HG03460 (cell line): Measurements from ENCODE around the gene PVALEF.

Experiments used
- ATAC-seq: cut with Tn5 transposase; IDR thresholded peaks from one replicate; pipeline ENCODE4 v1.9.1; 2021; ENCODE audit not compliant: unreplicated experiment

The PVALEF gene

DNA sequence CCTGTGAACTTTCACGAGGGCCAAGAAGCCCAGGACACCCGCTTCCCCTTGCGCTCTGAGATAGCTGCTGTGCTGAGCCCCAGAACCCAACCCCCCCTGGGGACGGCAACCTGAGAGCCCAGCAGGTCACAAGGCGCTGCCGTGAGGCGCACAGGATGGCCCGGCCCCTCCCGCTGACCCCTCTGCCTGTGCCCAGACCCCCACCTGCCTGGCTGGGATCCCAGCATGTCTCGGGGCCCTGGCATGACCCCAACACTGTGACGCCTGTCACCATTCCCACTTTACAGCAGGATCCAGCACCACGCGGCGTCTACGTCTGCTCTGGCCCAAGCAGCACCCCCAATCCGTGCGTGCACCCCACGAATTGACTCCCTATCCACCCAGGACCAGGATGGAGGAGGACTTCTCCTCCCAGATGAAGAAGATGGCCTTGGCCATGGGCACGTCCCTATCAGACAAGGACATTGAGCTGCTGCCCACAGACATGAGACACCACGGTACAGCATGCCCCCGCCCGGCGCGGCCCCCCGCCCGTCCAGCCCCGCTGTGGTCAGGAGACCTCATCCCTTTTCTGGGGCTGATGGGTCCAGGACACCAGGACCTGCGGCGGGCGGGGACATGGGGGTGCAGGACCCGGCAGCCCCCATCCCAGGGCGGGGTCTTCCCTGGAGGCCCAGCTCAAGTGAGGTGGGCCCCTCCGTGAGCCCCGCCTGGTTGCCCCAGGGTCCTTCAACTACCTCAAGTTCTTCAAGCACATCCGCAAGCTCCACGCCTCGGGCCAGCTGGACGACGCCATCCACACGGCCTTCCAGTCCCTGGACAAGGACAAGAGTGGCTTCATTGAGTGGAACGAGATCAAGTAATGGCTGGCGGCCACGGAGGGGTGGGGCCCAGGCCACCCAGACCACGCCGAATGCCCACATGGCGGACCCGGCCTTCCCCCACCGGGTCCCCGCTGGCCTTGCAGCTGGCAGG, 15.8 kb downstream of the PVALEF start:
- no peak for ATAC-seq

DNA sequence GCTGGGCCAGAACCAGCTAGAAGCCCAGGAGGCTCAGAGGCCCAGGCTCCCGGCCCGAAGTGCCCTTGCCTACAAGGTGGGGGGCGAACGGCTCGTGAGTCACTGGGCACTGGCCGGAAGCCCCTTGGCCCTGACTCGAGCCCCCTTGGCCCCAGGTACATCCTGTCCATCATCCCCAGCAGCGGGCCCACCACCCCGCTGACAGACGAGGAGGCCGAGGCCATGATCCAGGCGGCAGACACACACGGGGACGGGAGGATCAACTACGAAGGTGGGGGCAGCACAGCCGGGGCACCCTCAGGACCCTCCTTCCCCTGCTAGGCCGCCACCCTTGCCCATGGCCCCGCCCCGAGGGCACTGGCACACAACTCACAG, 16.5 kb downstream of the PVALEF start:
- no peak for ATAC-seq

DNA sequence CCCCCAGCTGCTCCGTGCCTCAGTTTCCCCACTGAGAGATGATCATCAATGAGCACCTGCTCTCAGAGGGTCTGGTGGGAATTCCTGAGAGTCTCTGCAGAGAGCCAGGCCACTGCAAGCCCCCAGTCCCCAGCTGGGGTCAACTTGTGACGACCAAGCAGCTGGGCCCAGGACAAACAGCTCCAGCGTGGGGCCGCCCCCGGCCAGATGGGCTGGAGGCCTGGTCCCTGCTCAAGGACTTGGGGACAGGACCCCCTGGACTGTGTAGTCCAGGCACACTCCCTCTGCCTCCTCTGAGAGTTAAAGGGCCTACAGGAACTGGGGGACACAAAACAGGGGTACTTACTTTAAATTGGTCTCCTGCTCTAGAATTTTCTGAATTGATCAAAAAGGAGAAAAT, 17.3 kb downstream of the PVALEF start:
- no peak for ATAC-seq

DNA sequence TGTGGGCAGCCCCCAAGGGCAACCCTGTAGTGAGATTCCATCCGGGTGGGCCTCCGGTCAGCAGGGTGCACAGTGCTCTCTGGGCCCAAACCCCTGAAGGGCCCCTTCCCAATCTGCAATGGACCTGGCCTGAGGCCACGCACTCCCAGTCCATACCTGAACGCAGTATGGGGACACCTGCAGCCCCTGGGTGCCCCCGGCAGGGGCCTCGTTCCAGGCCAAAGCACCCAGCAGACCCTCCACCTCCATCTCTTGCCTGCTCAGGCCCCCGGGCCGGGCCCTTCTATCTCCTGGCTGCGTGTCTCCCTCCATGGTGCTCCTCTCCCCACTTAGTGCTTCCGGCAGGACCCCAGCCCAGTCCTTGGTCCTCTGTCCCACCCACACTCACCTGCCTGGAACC, 18.0 kb downstream of the PVALEF start:
- no peak for ATAC-seq

- no peak for ATAC-seq
Measured at GRCh38 chr17:81183807-81184206, 18.5 kb downstream of the PVALEF start.

GRCh38 chr17:81184555-81184954, 19.2 kb downstream of the PVALEF start:
- ATAC-seq = no peak

- no peak for ATAC-seq
Measured at GRCh38 chr17:81186203-81186602, 20.9 kb downstream of the PVALEF start.

DNA sequence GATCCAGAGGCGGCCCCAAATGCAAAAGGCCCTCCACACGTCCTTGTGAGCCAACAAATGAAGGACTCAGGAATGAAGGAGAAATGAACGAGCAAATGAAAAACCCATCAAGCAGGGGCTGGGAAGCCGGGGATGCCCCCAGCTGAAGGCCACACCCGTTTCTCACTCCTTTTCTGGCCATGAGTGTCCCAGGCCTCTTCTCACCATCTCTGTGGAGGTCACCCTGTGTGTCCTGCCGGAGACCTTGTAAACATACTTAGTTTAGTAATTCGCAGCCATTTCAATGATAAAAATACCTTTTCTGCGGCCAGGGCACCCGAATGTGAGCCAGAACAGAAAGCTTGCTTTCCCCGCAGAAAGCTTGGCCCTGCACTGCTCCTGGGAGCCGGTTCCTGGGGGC, 21.8 kb downstream of the PVALEF start:
- no peak for ATAC-seq

- no peak for ATAC-seq
Measured at GRCh38 chr17:81187586-81188490, 22.5 kb downstream of the PVALEF start.

- ATAC-seq = no peak
Measured at GRCh38 chr17:81188491-81188840, 23.2 kb downstream of the PVALEF start.

GRCh38 chr17:81189016-81189415, 23.7 kb downstream of the PVALEF start:
- no peak for ATAC-seq

DNA sequence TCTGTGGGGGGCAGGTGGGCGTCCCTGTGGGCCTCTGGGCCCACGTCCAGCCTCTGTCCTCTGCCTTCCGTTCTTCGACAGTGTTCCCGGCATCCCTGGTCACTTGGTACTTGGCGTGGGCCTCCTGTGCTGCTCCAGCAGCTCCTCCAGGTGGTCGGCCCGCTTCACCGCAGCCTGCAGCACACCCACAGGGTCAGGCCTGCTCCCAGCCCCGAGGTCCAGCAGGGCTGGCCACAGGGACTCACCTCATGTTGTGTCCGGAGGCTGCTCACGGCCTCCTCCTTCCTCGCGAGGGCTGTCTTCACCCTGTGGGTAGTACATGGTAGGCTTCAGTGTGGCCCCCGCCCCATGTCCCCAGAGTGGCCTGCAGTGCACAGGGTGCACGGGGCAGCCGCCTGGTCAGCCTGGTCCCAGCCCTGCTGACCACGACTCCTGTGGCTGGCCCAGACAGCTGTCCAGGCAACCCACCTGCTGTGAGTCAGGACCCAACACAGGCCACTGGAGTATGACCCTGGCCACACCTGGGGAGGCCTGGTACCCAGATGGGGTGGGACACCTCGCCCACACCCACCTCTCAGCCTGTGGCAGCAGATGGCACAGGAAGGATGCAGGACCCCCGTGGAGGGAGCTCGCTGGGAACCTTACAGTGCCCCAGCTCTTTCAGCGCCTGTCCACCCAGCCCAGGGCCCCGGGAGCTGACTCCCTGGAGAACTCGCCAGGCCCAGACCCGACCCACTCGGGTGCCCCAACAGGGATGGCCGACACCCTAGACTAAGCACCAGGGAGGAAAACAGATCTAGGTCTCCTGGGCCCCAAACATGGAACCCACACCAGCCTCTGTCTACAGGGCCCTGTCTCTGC, 24.6 kb downstream of the PVALEF start:
- ATAC-seq = no peak

- ATAC-seq = no peak
Measured at GRCh38 chr17:81190591-81190990, 25.3 kb downstream of the PVALEF start.

DNA sequence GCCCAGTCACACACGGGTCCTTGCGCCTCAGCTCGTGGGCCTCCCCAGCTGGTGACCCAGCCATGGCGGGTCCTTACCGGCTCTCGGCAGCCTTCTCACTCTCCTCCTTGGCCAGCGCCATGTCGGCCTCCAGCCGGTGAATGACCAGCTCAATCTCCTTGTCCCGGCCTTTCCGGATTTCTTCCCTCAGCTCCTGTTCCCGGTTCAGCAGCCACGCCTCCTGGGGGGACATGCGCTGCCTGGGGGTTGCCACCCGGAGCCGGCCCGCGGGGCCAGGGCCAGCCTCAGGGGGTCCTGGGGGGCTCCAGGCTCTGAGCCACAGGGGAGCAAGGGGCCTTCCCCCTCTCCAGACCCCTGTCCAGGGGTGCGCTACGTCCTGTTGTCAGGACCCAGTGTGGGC, 25.8 kb downstream of the PVALEF start:
- ATAC-seq = no peak

DNA sequence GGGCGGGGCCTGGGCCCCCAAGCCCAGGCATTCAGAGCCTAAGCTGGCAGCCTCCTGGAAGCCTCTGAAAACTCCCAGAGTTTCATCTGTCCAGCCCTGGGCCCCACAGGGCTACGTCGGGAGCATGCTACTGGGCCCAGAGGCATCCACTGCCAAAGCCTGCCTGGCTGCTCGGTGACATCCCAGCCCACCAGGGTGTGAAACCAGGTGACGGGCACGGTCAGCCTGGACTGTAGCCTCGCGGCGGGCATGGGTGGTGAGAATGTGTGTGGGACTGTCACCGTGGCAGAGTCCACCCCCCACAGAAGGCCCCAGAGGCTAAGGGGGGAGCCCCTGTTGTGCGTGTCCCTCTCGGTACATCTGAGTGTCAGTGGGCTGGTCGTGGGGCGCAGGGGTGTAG, 26.3 kb downstream of the PVALEF start:
- ATAC-seq = no peak

DNA sequence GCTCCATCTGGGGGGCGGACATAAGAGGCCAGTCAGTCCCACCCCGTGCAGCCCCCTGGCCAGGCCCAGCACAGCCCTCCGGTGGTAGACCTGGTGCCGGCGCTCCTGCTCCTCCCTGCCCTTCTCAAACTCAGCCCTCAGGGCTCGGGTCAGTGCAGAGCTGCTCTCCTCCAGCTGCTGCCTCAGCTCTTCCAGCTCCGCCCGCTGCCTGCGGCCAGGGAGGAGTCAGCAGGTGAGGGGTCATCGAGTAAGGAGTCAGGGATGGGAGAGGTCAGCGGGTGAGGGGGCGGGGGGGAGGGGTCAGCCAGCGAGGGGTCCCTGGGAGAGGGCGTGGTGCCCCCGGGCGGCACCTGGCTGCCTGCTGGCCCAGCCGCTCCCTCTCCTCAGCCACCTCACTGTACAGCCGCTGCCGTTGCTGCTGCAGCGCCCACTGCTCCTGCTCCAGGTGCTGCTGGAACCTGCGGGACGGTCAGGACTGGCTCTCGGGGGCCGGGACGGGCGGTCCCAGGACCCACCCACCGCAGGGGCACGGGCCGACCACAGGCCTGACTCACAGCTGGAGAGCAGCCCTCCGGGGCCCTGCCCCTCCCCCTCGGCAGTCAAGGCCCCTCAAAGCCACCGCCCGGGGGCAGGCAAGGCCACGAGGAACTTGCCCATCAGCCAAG, 27.2 kb downstream of the PVALEF start:
- no peak for ATAC-seq

GRCh38 chr17:81193051-81193410, 27.7 kb downstream of the PVALEF start:
- no peak for ATAC-seq

DNA sequence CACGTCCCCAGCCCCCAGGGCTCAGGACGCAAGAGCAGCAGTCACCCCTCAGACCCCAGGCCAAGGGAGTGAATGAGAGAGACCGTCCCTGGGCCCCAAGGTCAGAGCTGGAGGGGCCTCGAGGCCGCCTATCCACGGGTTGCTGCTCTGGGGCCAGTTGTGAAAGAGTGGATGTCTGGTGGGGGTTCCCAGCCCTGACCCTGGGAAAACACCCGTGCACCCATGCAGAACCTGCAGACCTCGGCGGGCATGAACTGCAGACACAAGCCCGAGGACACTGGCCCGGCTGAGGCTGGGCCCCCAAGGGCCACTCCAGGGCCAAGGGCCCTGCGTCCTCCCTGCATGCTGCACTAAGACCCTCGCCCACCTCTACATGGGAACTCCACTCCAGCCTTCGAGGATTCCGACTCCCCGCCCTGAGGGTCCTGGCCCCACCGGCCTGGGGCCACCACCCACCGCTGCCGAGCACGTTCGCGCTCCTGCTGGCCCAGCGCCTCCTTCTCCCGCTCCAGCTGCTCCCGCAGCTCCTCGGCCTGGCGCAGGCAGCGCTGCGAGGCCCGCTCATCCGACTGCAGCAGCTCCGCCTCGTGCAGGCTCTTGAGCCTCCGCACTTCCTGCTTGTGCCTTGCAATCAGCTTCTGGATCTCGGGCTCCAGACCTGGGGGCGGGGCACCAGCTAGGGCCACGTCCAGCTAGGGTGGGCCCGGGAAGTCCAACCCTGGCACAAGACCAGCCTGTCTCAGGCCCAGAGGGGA, 28.3 kb downstream of the PVALEF start:
- ATAC-seq = no peak

DNA sequence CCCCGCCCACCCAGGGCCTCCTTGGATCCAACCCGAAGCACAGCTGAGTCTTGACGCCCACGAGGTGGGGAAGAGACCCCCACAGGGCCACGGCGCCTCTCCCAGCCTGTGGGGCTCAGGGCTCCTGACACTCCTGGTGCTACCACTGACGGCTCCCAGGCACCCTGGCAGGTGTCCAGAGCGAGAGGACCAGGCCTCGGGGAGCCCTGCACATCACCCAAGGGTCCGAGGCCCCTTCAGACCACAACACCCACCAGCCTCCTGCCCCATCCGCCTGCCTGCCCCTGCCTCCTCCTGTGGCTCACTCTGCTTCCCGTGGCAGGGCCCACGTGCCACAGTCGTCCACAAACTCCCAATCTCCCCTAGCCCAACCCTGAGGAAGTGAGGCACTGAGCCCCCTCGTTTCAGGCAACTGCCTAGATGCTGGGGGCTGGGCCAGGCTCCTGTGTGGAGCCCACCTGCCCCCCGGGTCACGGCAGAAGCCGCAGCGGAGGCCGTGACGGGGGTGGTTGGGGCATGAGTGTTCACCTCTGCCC, 29.0 kb downstream of the PVALEF start:
- no peak for ATAC-seq
